SU-DHL-6 (cell line): ENCODE data around the gene RGS21.
A peak's percentile ranks its signal among the peaks of the same experiment; 100 is the strongest.

Experiments used
- H2AFZ ChIP-seq: fragments of 200-600 bp; sonication (generic); 2 replicates; pipeline ENCODE4 v1.6.1; 2014; ENCODE audit warnings: low read depth, mild to moderate bottlenecking, moderate library complexity, mixed read lengths, antibody characterized with exemption, low read length; ENCODE audit not compliant: severe bottlenecking
- H3F3A ChIP-seq: fragments of 200-600 bp; shearing (Covaris generic); 2 replicates; pipeline ENCODE4 v1.6.0; 2016; ENCODE audit warnings: antibody characterized with exemption, mild to moderate bottlenecking; ENCODE audit not compliant: insufficient read depth
- H3K27ac ChIP-seq: fragments of 200-600 bp; sonication (generic); 2 replicates; pipeline ENCODE4 v1.5.1; 2016; ENCODE audit warnings: low read depth, mild to moderate bottlenecking, low read length, moderate library complexity, mixed read lengths
- H3K27me3 ChIP-seq: fragments of 200-600 bp; sonication (generic), shearing (Covaris generic); 2 replicates; pipeline ENCODE4 v1.6.0; 2014; ENCODE audit warnings: mild to moderate bottlenecking, low read length
- H3K36me3 ChIP-seq: fragments of 200-600 bp; sonication (generic); 2 replicates; pipeline ENCODE4 v1.6.1; 2014; ENCODE audit warnings: mild to moderate bottlenecking, low read length, mixed read lengths
- H3K4me2 ChIP-seq: fragments of 300-600, 200-600 bp; shearing (Covaris generic), sonication (generic); 2 replicates; pipeline ENCODE4 v1.6.0; 2014; ENCODE audit warnings: low read length, low read depth, mild to moderate bottlenecking; ENCODE audit not compliant: poor library complexity, severe bottlenecking
- H3K4me3 ChIP-seq: fragments of 200-600 bp; sonication (generic); 2 replicates; pipeline ENCODE4 v1.5.1; 2014; ENCODE audit warnings: antibody characterized with exemption, low read length, mild to moderate bottlenecking, mixed read lengths; ENCODE audit not compliant: insufficient read depth, poor library complexity, severe bottlenecking
- H3K79me2 ChIP-seq: fragments of 200-600 bp; sonication (generic); 2 replicates; pipeline ENCODE4 v1.6.1; 2014; ENCODE audit warnings: mild to moderate bottlenecking, low read length, moderate library complexity; ENCODE audit not compliant: insufficient read depth
- H3K9ac ChIP-seq: fragments of 200-600 bp; sonication (generic); 2 replicates; pipeline ENCODE4 v1.7.0; 2014; ENCODE audit warnings: mild to moderate bottlenecking, low read length
- H3K9me2 ChIP-seq: fragments of 200-600 bp; sonication (generic); replicated peaks from 2 replicates; pipeline ENCODE4 v1.6.1; 2014; ENCODE audit warnings: low read length; ENCODE audit not compliant: insufficient read depth
- H3K9me3 ChIP-seq: fragments of 200-600 bp; sonication (generic); 2 replicates; pipeline ENCODE4 v1.6.1; 2014; ENCODE audit warnings: low read length, mixed read lengths; ENCODE audit not compliant: insufficient read depth
- H4K20me1 ChIP-seq: fragments of 200-600 bp; sonication (generic); 2 replicates; pipeline ENCODE4 v1.6.1; 2014; ENCODE audit warnings: low read depth, mild to moderate bottlenecking, antibody characterized with exemption, low read length, moderate library complexity, mixed read lengths
- EZH2phosphoT487 ChIP-seq: fragments of 200-600 bp; sonication (generic), shearing (Covaris generic); conservative IDR thresholded peaks from 2 replicates; pipeline ENCODE4 v1.6.1; 2018; ENCODE audit warnings: mild to moderate bottlenecking, antibody characterized with exemption, low read length, moderate library complexity, mixed read lengths
- TF ChIP-seq, protein P1 (sequence below): fragments of 200-600 bp; sonication (generic); IDR thresholded peaks from one replicate; pipeline ENCODE4 v1.5.1; 2017; ENCODE audit warnings: antibody characterized with exemption, mild to moderate bottlenecking, low read length, moderate library complexity; ENCODE audit not compliant: insufficient read depth, poor library complexity, severe bottlenecking

Gene RGS21

DNA sequence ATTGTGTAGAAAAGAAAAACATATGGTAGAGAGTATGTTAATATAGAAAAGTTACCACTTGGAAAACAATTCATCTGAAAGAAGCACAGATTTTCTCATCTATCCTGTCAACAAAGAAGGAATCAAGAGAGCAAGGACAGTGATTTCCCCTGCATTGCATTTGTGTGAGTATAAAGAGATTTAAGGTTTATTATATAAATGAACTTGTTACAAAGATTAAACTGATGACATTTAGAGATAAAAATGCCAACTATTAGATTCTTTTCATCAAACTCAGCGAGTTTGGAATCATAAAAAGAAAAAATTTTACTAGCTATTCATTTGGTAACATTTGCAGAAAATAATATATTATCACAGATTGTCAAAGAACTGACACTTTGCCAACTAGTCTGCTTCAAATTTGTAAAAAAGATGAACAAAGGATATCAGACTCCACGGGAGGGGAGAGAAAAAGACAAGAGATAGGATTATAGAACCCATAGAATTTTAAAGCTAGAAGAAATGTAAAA, at the start of gene RGS21:
RGS21 (plus strand) TSS at position 51 of the 509 bp plus-strand sequence. CDS start 26,045 bp downstream, outside the sequence.
- no peak within 1 kb of the TSS for H3K4me2 ChIP-seq
- H3K36me3 ChIP-seq = no peaks in the 10 kb centered on the region
- H3K27me3 ChIP-seq = no peaks in the 10 kb centered on the region
- H3K27ac ChIP-seq = no peak within 1 kb of the TSS
- no peaks in the 10 kb centered on the region for H4K20me1 ChIP-seq
- H3F3A ChIP-seq = no peaks in the 10 kb centered on the region
- TF ChIP-seq, protein P1, sequence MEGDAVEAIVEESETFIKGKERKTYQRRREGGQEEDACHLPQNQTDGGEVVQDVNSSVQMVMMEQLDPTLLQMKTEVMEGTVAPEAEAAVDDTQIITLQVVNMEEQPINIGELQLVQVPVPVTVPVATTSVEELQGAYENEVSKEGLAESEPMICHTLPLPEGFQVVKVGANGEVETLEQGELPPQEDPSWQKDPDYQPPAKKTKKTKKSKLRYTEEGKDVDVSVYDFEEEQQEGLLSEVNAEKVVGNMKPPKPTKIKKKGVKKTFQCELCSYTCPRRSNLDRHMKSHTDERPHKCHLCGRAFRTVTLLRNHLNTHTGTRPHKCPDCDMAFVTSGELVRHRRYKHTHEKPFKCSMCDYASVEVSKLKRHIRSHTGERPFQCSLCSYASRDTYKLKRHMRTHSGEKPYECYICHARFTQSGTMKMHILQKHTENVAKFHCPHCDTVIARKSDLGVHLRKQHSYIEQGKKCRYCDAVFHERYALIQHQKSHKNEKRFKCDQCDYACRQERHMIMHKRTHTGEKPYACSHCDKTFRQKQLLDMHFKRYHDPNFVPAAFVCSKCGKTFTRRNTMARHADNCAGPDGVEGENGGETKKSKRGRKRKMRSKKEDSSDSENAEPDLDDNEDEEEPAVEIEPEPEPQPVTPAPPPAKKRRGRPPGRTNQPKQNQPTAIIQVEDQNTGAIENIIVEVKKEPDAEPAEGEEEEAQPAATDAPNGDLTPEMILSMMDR = no peak
- no peak for TF ChIP-seq EZH2phosphoT487
- no peaks in the 10 kb centered on the region for H3K9me3 ChIP-seq
- no peak within 1 kb of the TSS for H3K9ac ChIP-seq
- no peaks in the 10 kb centered on the region for H3K79me2 ChIP-seq
- H3K9me2 ChIP-seq = no peaks in the 10 kb centered on the region
- no peak within 1 kb of the TSS for H3K4me3 ChIP-seq
- peak within 1 kb of the TSS; percentile 37 for H2AFZ ChIP-seq

- Histone ChIP-seq H3K9ac (no peak overlapping the region), H3K27me3 (no peaks in the 10 kb centered on the region), H3K9me3 (no peaks in the 10 kb centered on the region), H3K36me3 (no peaks in the 10 kb centered on the region), H3K27ac (no peak overlapping the region), H3K4me3 (no peak overlapping the region), H3K9me2 (no peaks in the 10 kb centered on the region), H3F3A (no peaks in the 10 kb centered on the region), H2AFZ (no peak overlapping the region), H3K4me2 (no peak overlapping the region), H3K79me2 (no peaks in the 10 kb centered on the region), H4K20me1 (no peaks in the 10 kb centered on the region)
- TF ChIP-seq EZH2phosphoT487 = no peak
- TF ChIP-seq, protein P1 = no peak
Measured at GRCh38 chr1:192268468-192269052, 48.2 kb upstream of the RGS21 start.

GRCh38 chr1:192270398-192270797, 46.4 kb upstream of the RGS21 start:
- no peaks in the 10 kb centered on the region for H3F3A ChIP-seq
- H3K27ac ChIP-seq = no peak overlapping the region
- no peak overlapping the region for H3K4me2 ChIP-seq
- no peak overlapping the region for H2AFZ ChIP-seq
- H4K20me1 ChIP-seq = no peaks in the 10 kb centered on the region
- H3K79me2 ChIP-seq = no peaks in the 10 kb centered on the region
- no peaks in the 10 kb centered on the region for H3K27me3 ChIP-seq
- H3K9me2 ChIP-seq = no peaks in the 10 kb centered on the region
- no peaks in the 10 kb centered on the region for H3K36me3 ChIP-seq
- no peaks in the 10 kb centered on the region for H3K9me3 ChIP-seq
- TF ChIP-seq, protein P1 = no peak
- TF ChIP-seq EZH2phosphoT487 = no peak
- no peak overlapping the region for H3K9ac ChIP-seq
- no peak overlapping the region for H3K4me3 ChIP-seq
